ENCODE measurements around the gene SBNO2. TPM values are rescaled to one million over a fixed set of nuclear protein-coding genes. Genes with fewer than 3 reads are reported as not detected.
A peak's percentile ranks its signal among the peaks of the same experiment; 100 is the strongest.

Gene SBNO2
- total and polyA plus RNA-seq, 9 of the 15 experiments (the other 6 are each of a cell fraction or from before 2014, with no cell fraction given) = 0.01 to 46.2 (median 6.7) TPM

DNA sequence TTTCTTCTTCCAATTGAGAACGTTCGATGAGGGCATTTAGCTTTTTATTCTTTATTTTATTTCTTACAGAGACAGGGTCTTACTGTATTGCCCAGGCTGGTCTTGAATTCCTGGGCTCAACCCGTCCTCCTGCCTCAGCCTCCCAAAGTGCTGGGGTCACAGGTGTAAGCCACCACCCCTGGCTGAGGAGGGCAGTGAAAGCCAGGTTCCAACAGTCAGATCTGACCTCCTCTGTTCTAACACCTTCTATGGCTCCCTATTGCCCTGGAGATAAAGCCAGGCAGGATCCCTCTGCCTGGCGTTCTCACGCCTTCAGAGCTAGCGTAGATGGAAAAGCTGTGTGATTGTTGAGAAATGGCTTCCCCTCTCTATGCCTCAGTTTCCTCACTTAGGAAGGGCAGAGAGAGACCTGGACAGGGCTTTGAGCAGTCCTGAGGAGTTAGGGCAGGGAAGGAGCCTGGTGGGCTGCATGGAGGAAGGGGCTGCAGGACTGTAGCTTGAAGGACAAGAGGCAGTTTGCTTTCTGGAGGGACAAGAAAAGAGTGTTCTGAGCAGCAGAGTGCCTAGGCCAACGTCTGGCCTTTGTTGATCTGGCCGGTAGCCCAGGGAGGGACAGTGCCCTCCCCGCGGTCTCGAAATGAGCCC, 101.6 kb downstream of the SBNO2 start (continued):
- TF ChIP-seq ADNP (tag; IDR thresholded peaks at IDR 0.05) (peak; percentile 70), ZNF785 (CRISPR knock-in tag; IDR thresholded peaks at IDR 0.05) (no peak), SLC30A9 (CRISPR knock-in tag; IDR thresholded peaks at IDR 0.05) (no peak), POLR3A (IDR thresholded peaks at IDR 0.05; ENCODE audit: borderline replicate concordance, extremely low read depth, insufficient read depth, insufficient read length) (no peak), KDM1A (IDR thresholded peaks at IDR 0.05) (peak; percentile 86 to 91), MTA2 (IDR thresholded peaks at IDR 0.05; ENCODE audit: low read depth) (no peak), ZNF217 (CRISPR knock-in tag; IDR thresholded peaks at IDR 0.05) (no peak), TBP (optimal IDR thresholded peaks at IDR 0.05; ENCODE audit: low read depth, low read length) (no peak), PHB2 (IDR thresholded peaks at IDR 0.05; ENCODE audit: low read depth) (no peak), KDM4B (IDR thresholded peaks at IDR 0.05; ENCODE audit: borderline replicate concordance in 2 of 2, low read depth in 1 of 2) (no peak), BACH1 (tag; IDR thresholded peaks at IDR 0.05) (no peak), KLF6 (CRISPR knock-in tag; IDR thresholded peaks at IDR 0.05; ENCODE audit: borderline replicate concordance) (no peak), TSC22D4 (tag; IDR thresholded peaks at IDR 0.05) (no peak), BCOR (IDR thresholded peaks at IDR 0.05) (peak; percentile 98), NR2C2 (CRISPR knock-in tag; IDR thresholded peaks at IDR 0.05) (no peak), NR2C2 (tag; IDR thresholded peaks at IDR 0.05) (no peak), SMARCA5 (IDR thresholded peaks at IDR 0.05) (peak; percentile 86; the same call in 1 of the 2 replicates)
- TF ChIP-seq, protein P1, sequence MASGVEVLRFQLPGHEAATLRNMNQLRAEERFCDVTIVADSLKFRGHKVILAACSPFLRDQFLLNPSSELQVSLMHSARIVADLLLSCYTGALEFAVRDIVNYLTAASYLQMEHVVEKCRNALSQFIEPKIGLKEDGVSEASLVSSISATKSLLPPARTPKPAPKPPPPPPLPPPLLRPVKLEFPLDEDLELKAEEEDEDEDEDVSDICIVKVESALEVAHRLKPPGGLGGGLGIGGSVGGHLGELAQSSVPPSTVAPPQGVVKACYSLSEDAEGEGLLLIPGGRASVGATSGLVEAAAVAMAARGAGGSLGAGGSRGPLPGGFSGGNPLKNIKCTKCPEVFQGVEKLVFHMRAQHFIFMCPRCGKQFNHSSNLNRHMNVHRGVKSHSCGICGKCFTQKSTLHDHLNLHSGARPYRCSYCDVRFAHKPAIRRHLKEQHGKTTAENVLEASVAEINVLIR (CRISPR knock-in tag; IDR thresholded peaks at IDR 0.05) = no peak
- TF ChIP-seq, protein P2, sequence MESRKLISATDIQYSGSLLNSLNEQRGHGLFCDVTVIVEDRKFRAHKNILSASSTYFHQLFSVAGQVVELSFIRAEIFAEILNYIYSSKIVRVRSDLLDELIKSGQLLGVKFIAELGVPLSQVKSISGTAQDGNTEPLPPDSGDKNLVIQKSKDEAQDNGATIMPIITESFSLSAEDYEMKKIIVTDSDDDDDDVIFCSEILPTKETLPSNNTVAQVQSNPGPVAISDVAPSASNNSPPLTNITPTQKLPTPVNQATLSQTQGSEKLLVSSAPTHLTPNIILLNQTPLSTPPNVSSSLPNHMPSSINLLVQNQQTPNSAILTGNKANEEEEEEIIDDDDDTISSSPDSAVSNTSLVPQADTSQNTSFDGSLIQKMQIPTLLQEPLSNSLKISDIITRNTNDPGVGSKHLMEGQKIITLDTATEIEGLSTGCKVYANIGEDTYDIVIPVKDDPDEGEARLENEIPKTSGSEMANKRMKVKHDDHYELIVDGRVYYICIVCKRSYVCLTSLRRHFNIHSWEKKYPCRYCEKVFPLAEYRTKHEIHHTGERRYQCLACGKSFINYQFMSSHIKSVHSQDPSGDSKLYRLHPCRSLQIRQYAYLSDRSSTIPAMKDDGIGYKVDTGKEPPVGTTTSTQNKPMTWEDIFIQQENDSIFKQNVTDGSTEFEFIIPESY (CRISPR knock-in tag; IDR thresholded peaks at IDR 0.05) = 0 out of 2 replicates have a peak, but pooled peaks have one; percentile 4
- TF ChIP-seq, protein P3, sequence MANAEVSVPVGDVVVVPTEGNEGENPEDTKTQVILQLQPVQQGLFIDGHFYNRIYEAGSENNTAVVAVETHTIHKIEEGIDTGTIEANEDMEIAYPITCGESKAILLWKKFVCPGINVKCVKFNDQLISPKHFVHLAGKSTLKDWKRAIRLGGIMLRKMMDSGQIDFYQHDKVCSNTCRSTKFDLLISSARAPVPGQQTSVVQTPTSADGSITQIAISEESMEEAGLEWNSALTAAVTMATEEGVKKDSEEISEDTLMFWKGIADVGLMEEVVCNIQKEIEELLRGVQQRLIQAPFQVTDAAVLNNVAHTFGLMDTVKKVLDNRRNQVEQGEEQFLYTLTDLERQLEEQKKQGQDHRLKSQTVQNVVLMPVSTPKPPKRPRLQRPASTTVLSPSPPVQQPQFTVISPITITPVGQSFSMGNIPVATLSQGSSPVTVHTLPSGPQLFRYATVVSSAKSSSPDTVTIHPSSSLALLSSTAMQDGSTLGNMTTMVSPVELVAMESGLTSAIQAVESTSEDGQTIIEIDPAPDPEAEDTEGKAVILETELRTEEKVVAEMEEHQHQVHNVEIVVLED (CRISPR knock-in tag; IDR thresholded peaks at IDR 0.05) = no peak
- TF ChIP-seq, protein P4, sequence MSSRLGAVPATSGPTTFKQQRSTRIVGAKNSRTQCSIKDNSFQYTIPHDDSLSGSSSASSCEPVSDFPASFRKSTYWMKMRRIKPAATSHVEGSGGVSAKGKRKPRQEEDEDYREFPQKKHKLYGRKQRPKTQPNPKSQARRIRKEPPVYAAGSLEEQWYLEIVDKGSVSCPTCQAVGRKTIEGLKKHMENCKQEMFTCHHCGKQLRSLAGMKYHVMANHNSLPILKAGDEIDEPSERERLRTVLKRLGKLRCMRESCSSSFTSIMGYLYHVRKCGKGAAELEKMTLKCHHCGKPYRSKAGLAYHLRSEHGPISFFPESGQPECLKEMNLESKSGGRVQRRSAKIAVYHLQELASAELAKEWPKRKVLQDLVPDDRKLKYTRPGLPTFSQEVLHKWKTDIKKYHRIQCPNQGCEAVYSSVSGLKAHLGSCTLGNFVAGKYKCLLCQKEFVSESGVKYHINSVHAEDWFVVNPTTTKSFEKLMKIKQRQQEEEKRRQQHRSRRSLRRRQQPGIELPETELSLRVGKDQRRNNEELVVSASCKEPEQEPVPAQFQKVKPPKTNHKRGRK (tag; IDR thresholded peaks at IDR 0.05) = no peak
